ENCODE results near the gene UBE2U. TPM values are rescaled to one million over a fixed set of nuclear protein-coding genes. Genes with fewer than 3 reads are reported as not detected.

UBE2U gene
- total RNA-seq, 1 experiment from 2014 or later: not detected

DNA sequence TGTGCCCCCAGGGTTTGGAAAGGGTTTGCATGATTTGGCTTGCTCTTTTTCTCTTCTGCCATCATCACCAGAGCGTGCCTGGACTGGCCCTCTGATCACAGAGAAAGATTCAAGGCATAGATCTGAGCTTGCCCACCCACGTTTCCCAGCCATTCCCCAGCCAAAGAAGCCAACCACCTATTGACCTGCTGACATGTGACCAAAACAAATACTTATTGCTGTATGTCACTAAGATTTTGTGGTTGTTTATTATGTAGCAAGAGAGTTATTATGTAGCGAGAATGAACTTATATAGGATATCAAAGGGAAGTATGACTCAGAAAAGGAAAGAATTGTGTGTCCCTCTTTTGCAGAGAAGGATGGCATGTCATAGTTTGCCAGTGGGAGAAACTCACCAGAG is 59.9 kb downstream of the UBE2U start (continued):
- TF ChIP-seq, protein P1, sequence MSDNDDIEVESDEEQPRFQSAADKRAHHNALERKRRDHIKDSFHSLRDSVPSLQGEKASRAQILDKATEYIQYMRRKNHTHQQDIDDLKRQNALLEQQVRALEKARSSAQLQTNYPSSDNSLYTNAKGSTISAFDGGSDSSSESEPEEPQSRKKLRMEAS (IDR thresholded peaks at IDR 0.05): 0 out of 2 replicates have a peak, but pooled peaks have one; percentile 30
- TF ChIP-seq, protein P2, sequence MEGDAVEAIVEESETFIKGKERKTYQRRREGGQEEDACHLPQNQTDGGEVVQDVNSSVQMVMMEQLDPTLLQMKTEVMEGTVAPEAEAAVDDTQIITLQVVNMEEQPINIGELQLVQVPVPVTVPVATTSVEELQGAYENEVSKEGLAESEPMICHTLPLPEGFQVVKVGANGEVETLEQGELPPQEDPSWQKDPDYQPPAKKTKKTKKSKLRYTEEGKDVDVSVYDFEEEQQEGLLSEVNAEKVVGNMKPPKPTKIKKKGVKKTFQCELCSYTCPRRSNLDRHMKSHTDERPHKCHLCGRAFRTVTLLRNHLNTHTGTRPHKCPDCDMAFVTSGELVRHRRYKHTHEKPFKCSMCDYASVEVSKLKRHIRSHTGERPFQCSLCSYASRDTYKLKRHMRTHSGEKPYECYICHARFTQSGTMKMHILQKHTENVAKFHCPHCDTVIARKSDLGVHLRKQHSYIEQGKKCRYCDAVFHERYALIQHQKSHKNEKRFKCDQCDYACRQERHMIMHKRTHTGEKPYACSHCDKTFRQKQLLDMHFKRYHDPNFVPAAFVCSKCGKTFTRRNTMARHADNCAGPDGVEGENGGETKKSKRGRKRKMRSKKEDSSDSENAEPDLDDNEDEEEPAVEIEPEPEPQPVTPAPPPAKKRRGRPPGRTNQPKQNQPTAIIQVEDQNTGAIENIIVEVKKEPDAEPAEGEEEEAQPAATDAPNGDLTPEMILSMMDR (IDR thresholded peaks at IDR 0.05 in 2 of 3, conservative IDR thresholded peaks at IDR 0.05 in 1 of 3; ENCODE audit: borderline replicate concordance in 1 of 3, insufficient read depth in 1 of 3, low read depth in 2 of 3, low read length in 2 of 3): no peak
- no peak for TF ChIP-seq TCF7L2 (IDR thresholded peaks at IDR 0.05; ENCODE audit: borderline replicate concordance, extremely low read depth, insufficient read depth, insufficient read length)
- peak; percentile 45; the same call in 1 of the 2 replicates for TF ChIP-seq SP1 (IDR thresholded peaks at IDR 0.05; ENCODE audit: low read depth)
- no peak for TF ChIP-seq EZH2phosphoT487 (IDR thresholded peaks at IDR 0.05; ENCODE audit: borderline replicate concordance)

DNA sequence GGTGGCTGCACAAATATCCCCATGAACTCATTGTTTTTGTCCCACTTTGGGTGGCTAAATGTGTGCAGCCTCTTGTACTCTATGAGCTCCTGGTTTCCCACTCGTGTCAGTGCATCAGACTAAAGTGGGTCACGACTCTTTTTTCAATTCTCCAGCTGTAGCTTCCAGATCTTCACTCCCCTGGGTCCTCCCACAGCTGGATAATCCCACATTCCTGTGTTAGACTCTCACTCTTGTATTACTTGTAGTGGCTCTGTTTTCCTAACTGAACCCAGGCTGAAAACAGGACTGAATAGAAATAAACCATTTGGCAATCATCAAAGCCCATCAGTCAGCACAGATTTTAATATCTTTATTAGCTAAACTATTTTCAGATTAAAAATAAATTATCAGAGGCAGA is 60.4 kb downstream of the UBE2U start:
- POLR2A ChIA-PET: no interaction called here
- RAD21 ChIA-PET (ENCODE audit: low non-redundant PET in 1 of 2, low total read pairs in 2 of 2, uncharacterized antibody in 2 of 2, unreplicated experiment in 2 of 2): no interaction called here
- H3K4me2 ChIP-seq (ENCODE audit: low read length): peak overlapping the region; percentile 31

More for the DNA sequence above, 60.4 kb downstream of the UBE2U start:
- Histone ChIP-seq H3K9ac (ENCODE audit: low read length) (no peak overlapping the region), H3K9me3 (ENCODE audit: control insufficient read depth in 1 of 2, insufficient read depth in 1 of 2, low read depth in 1 of 2, low read length in 2 of 2) (no peaks in the 10 kb centered on the region), H3K9me2 (ENCODE audit: insufficient read depth) (no peaks in the 10 kb centered on the region), H3K36me3 (ENCODE audit: control insufficient read depth in 1 of 2, insufficient read depth in 2 of 2, low read length in 2 of 2) (no peaks in the 10 kb centered on the region), H3K4me3 (replicated peaks in 1 of 2; ENCODE audit: low read depth in 1 of 2, low read length in 2 of 2) (no peak overlapping the region), H3K79me2 (ENCODE audit: insufficient read depth, low read length) (no peaks in the 10 kb centered on the region), H4K20me1 (ENCODE audit: insufficient read depth) (no peaks in the 10 kb centered on the region), H2AFZ (ENCODE audit: low read depth, low read length, poor library complexity, severe bottlenecking) (peak overlapping the region; percentile 24), H3K27me3 (ENCODE audit: insufficient read depth, low read length) (no peaks in the 10 kb centered on the region), H3K4me1 (ENCODE audit: control insufficient read depth in 1 of 2, insufficient read depth in 2 of 2, low read length in 2 of 2) (peaks cover 6 to 12% of the 10 kb centered on the region in 2 experiments; a peak in 3 of 4 replicates), H3K27ac (ENCODE audit: low read depth, low read length) (no peak overlapping the region)
- no TSS peak for BruUV-seq (replicated peaks)
- intact Hi-C loops (cut with micrococcal nuclease): no loop called here
- no peak for DNase-seq (ENCODE audit: low read depth, low spot score)
- TF ChIP-seq SP1 (IDR thresholded peaks at IDR 0.05; ENCODE audit: low read depth): no peak
- no peak for TF ChIP-seq CBX3 (IDR thresholded peaks at IDR 0.05; ENCODE audit: low read depth)
- TF ChIP-seq ZFX (IDR thresholded peaks at IDR 0.05): no peak
- no peak for TF ChIP-seq ZNF274 (IDR thresholded peaks at IDR 0.05; ENCODE audit: low read depth, low read length)
- TF ChIP-seq RAD21 (IDR thresholded peaks at IDR 0.05; ENCODE audit: low read depth): no peak
- peak; percentile 25; the same call in 1 of the 2 replicates for ATAC-seq
- CTCF ChIA-PET: no interaction called here
